GM23338 (cell line): ENCODE data around the gene ZNF514.

Source experiments
- CREB1 ChIP-seq: fragments of 250-450 bp; sonication (Bioruptor Pico); IDR thresholded peaks from 2 replicates; pipeline ENCODE4 v1.5.0; 2020; ENCODE audit warnings: low read depth, mild to moderate bottlenecking, moderate library complexity
- CTCF ChIP-seq, 2 experiments: fragments of 200-600 bp in 1 of 2; sonication (generic) in 1 of 2; conservative IDR thresholded peaks; 2 replicates each; pipeline versions ENCODE4 v1.5.1 to v1.6.1; 2016 to 2017; ENCODE audit warnings: antibody characterized with exemption in 2 of 2, low read depth in 2 of 2, mild to moderate bottlenecking in 2 of 2, moderate library complexity in 1 of 2
- EZH2 ChIP-seq: fragments of 200-600 bp; sonication (generic); IDR thresholded peaks from one replicate; pipeline ENCODE4 v1.8.0; 2017; ENCODE audit warnings: antibody characterized with exemption, mild to moderate bottlenecking, low read depth; ENCODE audit not compliant: unreplicated experiment
- EZH2phosphoT487 ChIP-seq: fragments of 200-600 bp; sonication (generic); IDR thresholded peaks from one replicate; pipeline ENCODE4 v1.8.1; 2018; ENCODE audit warnings: antibody characterized with exemption; ENCODE audit not compliant: unreplicated experiment
- JUNB ChIP-seq: IDR thresholded peaks from one replicate; pipeline ENCODE4 v1.6.1; 2016; ENCODE audit warnings: antibody characterized with exemption; ENCODE audit not compliant: unreplicated experiment
- POLR2AphosphoS5 ChIP-seq: IDR thresholded peaks from 2 replicates; pipeline ENCODE4 v1.6.1; 2016; ENCODE audit warnings: antibody characterized with exemption, low read depth
- ZNF114 ChIP-seq: fragments of 250-450 bp; sonication (Bioruptor Pico); IDR thresholded peaks from 2 replicates; pipeline ENCODE4 v1.5.0; 2020; ENCODE audit warnings: mild to moderate bottlenecking, moderate library complexity
- TF ChIP-seq, protein P1 (sequence below): IDR thresholded peaks from one replicate; pipeline ENCODE4 v1.6.1; 2018; ENCODE audit warnings: antibody characterized with exemption; ENCODE audit not compliant: unreplicated experiment

DNA sequence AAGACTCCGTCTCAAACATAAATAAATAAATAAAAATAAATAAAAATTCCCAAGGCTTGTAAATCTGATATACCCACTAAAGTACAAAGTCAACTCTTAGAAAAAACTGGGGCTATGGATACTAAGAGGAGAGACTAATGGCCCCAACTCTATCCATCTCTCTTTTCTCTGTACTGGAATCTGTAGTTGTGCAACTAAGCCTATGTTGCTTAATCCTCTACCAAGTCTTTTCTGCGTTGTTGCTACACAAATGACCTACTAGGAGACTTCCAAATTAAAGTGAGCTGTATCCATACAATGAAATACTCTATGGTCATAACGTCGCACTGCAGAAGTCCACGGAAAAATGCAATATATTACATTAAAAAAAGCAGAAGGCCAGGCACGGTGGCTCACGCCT is 46.2 kb downstream of the ZNF514 start:
- no peak for TF ChIP-seq CTCF (conservative IDR thresholded peaks at IDR 0.05; ENCODE audit: low read depth in 2 of 2)
- TF ChIP-seq JUNB = no peak
- TF ChIP-seq EZH2 = no peak
- TF ChIP-seq POLR2AphosphoS5 = no peak
- no peak for TF ChIP-seq ZNF114 (CRISPR knock-in tag)
- TF ChIP-seq, protein P1, sequence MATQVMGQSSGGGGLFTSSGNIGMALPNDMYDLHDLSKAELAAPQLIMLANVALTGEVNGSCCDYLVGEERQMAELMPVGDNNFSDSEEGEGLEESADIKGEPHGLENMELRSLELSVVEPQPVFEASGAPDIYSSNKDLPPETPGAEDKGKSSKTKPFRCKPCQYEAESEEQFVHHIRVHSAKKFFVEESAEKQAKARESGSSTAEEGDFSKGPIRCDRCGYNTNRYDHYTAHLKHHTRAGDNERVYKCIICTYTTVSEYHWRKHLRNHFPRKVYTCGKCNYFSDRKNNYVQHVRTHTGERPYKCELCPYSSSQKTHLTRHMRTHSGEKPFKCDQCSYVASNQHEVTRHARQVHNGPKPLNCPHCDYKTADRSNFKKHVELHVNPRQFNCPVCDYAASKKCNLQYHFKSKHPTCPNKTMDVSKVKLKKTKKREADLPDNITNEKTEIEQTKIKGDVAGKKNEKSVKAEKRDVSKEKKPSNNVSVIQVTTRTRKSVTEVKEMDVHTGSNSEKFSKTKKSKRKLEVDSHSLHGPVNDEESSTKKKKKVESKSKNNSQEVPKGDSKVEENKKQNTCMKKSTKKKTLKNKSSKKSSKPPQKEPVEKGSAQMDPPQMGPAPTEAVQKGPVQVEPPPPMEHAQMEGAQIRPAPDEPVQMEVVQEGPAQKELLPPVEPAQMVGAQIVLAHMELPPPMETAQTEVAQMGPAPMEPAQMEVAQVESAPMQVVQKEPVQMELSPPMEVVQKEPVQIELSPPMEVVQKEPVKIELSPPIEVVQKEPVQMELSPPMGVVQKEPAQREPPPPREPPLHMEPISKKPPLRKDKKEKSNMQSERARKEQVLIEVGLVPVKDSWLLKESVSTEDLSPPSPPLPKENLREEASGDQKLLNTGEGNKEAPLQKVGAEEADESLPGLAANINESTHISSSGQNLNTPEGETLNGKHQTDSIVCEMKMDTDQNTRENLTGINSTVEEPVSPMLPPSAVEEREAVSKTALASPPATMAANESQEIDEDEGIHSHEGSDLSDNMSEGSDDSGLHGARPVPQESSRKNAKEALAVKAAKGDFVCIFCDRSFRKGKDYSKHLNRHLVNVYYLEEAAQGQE = no peak
- TF ChIP-seq CREB1 (CRISPR knock-in tag) = no peak
- no peak for TF ChIP-seq EZH2phosphoT487
